ENCODE measurements around the gene GP1BB.

- TF ChIP-seq CTCF (IDR thresholded peaks at IDR 0.05) (no peak), POLR2A (IDR thresholded peaks at IDR 0.05) (no peak)
Measured at GRCh38 chr22:19753996-19754700, 30.8 kb downstream of the GP1BB start.
